Neural cell (in vitro differentiated cells): Measurements from ENCODE around the gene KRTAP5-9. TPM values are rescaled to one million over a fixed set of nuclear protein-coding genes. Genes with fewer than 3 reads are reported as not detected.

Experiments
- H2AFZ ChIP-seq: fragments of 200-600, 300-800 bp; sonication (generic), shearing (Covaris generic); 2 replicates; pipeline ENCODE4 v1.6.0; 2014; ENCODE audit warnings: low read depth, mild to moderate bottlenecking, antibody characterized with exemption, low read length, moderate library complexity
- H3F3A ChIP-seq: fragments of 200-600 bp; shearing (Covaris generic); 2 replicates; pipeline ENCODE4 v1.6.1; 2016; ENCODE audit warnings: mild to moderate bottlenecking, moderate library complexity, mixed read lengths, antibody characterized with exemption, low read length; ENCODE audit not compliant: insufficient read depth, poor library complexity, severe bottlenecking
- H3K27ac ChIP-seq: fragments of 200-600, 300-800 bp; sonication (generic), shearing (Covaris generic); 2 replicates; pipeline ENCODE4 v1.5.1; 2014; ENCODE audit warnings: mild to moderate bottlenecking, low read length, moderate library complexity
- H3K27me3 ChIP-seq: fragments of 300-800, 200-600 bp; sonication (generic), shearing (Covaris generic); 2 replicates; pipeline ENCODE4 v1.6.0; 2014; ENCODE audit warnings: mild to moderate bottlenecking, low read depth, low read length, moderate library complexity; ENCODE audit not compliant: insufficient read depth
- H3K36me3 ChIP-seq: fragments of 300-800, 200-600 bp; sonication (generic), shearing (Covaris generic); 2 replicates; pipeline ENCODE4 v1.5.1; 2014; ENCODE audit warnings: mild to moderate bottlenecking, antibody characterized with exemption, low read length, moderate library complexity; ENCODE audit not compliant: insufficient read depth
- H3K4me2 ChIP-seq: fragments of 300-800, 200-600 bp; sonication (generic), shearing (Covaris generic); 2 replicates; pipeline ENCODE4 v1.6.0; 2014; ENCODE audit warnings: mild to moderate bottlenecking, low read length
- H3K4me3 ChIP-seq: fragments of 300-800, 200-600 bp; sonication (generic), shearing (Covaris generic); 2 replicates; pipeline ENCODE4 v1.5.1; 2014; ENCODE audit warnings: mild to moderate bottlenecking, low read length, moderate library complexity
- H3K79me2 ChIP-seq: fragments of 200-600 bp; shearing (Covaris generic); replicated peaks from 2 replicates; pipeline ENCODE4 v1.6.0; 2014; ENCODE audit warnings: mild to moderate bottlenecking, low read length, moderate library complexity; ENCODE audit not compliant: insufficient read depth
- H3K9ac ChIP-seq: fragments of 300-800, 200-600 bp; sonication (generic), shearing (Covaris generic); 2 replicates; pipeline ENCODE4 v1.6.1; 2016; ENCODE audit warnings: mild to moderate bottlenecking, low read length, mixed read lengths
- H3K9me2 ChIP-seq: fragments of 200-600 bp; shearing (Covaris generic); 2 replicates; pipeline ENCODE4 v1.6.1; 2016; ENCODE audit warnings: mild to moderate bottlenecking, low read length, mixed read lengths; ENCODE audit not compliant: insufficient read depth
- H3K9me3 ChIP-seq: fragments of 200-600, 300-800 bp; sonication (generic), shearing (Covaris generic); 2 replicates; pipeline ENCODE4 v1.6.1; 2016; ENCODE audit warnings: mild to moderate bottlenecking, mixed run types, low read length, moderate library complexity, mixed read lengths
- H4K20me1 ChIP-seq: fragments of 200-600 bp; shearing (Covaris generic); 2 replicates; pipeline ENCODE4 v1.6.1; 2016; ENCODE audit warnings: mild to moderate bottlenecking, mixed run types; ENCODE audit not compliant: insufficient read depth
- EP300 ChIP-seq: fragments of 450-650 bp; conservative IDR thresholded peaks from 2 replicates; pipeline ENCODE4 v1.6.1; 2014; ENCODE audit warnings: antibody characterized with exemption, mild to moderate bottlenecking, moderate library complexity; ENCODE audit not compliant: poor library complexity, severe bottlenecking
- EZH2 ChIP-seq: fragments of 200-600, 300-800 bp; shearing (Covaris generic), sonication (generic); IDR thresholded peaks from 2 replicates; pipeline ENCODE4 v1.6.1; 2014; ENCODE audit warnings: antibody characterized with exemption, low read length, borderline replicate concordance, mild to moderate bottlenecking; ENCODE audit not compliant: insufficient read depth, poor library complexity, severe bottlenecking
- MXI1 ChIP-seq: fragments of 450-650 bp; conservative IDR thresholded peaks from 2 replicates; pipeline ENCODE4 v1.6.1; 2014; ENCODE audit warnings: antibody characterized with exemption, mild to moderate bottlenecking; ENCODE audit not compliant: poor library complexity, severe bottlenecking
- POLR2AphosphoS5 ChIP-seq: IDR thresholded peaks from 2 replicates; pipeline ENCODE4 v1.6.1; 2012
- RAD21 ChIP-seq: fragments of 450-650 bp; conservative IDR thresholded peaks from 2 replicates; pipeline ENCODE4 v1.6.1; 2014; ENCODE audit warnings: antibody characterized with exemption, mild to moderate bottlenecking, moderate library complexity
- SMC3 ChIP-seq: fragments of 450-650 bp; conservative IDR thresholded peaks from 2 replicates; pipeline ENCODE4 v1.6.1; 2014; ENCODE audit warnings: antibody characterized with exemption, mild to moderate bottlenecking, moderate library complexity; ENCODE audit not compliant: poor library complexity
- TAF1 ChIP-seq: IDR thresholded peaks from 2 replicates; pipeline ENCODE4 v1.6.1; 2012; ENCODE audit warnings: low read depth
- polyA minus RNA-seq: library from RNA; depleted of rRNA, polyadenylated mRNA; stranded (reverse); fragments of >200 nt; gene quantifications from 2 replicates; pipeline ENCODE4 v1.2.3, GENCODE V29; 2014
- polyA plus RNA-seq: library from polyadenylated mRNA; depleted of rRNA; stranded (reverse); fragments of >200 nt; gene quantifications from 2 replicates; pipeline ENCODE4 v1.2.3, GENCODE V29; 2014
- TF ChIP-seq, protein P1 (sequence below): IDR thresholded peaks from 2 replicates; pipeline ENCODE4 v1.6.1; 2012; ENCODE audit warnings: borderline replicate concordance
- TF ChIP-seq, protein P2 (sequence below): fragments of 450-650 bp; IDR thresholded peaks from 2 replicates; pipeline ENCODE4 v1.5.1; 2014; ENCODE audit warnings: antibody characterized with exemption, mild to moderate bottlenecking, moderate library complexity; ENCODE audit not compliant: poor library complexity, severe bottlenecking

The KRTAP5-9 gene, protein sequence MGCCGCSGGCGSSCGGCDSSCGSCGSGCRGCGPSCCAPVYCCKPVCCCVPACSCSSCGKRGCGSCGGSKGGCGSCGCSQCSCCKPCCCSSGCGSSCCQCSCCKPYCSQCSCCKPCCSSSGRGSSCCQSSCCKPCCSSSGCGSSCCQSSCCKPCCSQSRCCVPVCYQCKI
- polyA plus RNA-seq (not detected in 2 replicates), polyA minus RNA-seq (not detected in 2 replicates)

GRCh38 chr11:71548120-71548519 is at the start of gene KRTAP5-9:
Gene KRTAP5-9 (plus strand): TSS chr11:71548420. CDS start chr11:71548658, 238 bp downstream.
- no peak within 1 kb of the TSS for H3K9ac ChIP-seq

DNA sequence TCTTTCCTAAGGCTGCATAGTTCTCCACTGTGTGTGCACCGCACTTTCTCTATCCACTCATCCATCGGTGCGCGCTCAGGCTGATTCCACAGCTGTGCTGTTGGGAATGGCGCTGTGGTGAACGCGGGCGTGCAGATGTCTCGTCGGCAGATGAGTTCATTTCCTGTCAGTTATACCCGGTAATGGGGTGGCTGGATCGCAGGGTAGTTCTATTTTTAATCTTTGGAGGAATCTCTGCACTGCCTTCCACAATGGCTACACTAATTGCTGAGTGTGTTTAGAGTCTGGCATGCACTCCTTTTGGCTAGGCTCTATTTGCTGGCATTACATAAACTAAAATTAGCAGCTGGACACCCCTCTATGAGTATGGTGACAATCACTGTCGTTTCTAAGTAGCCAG is 49.1 kb upstream of the KRTAP5-9 start:
- no peaks in the 10 kb centered on the region for H3F3A ChIP-seq
- H3K27me3 ChIP-seq: no peaks in the 10 kb centered on the region
- H4K20me1 ChIP-seq: no peaks in the 10 kb centered on the region
- H3K9ac ChIP-seq: no peak overlapping the region
- H3K9me3 ChIP-seq: no peaks in the 10 kb centered on the region
- H3K79me2 ChIP-seq: no peaks in the 10 kb centered on the region
- no peak overlapping the region for H2AFZ ChIP-seq
- TF ChIP-seq, protein P1, sequence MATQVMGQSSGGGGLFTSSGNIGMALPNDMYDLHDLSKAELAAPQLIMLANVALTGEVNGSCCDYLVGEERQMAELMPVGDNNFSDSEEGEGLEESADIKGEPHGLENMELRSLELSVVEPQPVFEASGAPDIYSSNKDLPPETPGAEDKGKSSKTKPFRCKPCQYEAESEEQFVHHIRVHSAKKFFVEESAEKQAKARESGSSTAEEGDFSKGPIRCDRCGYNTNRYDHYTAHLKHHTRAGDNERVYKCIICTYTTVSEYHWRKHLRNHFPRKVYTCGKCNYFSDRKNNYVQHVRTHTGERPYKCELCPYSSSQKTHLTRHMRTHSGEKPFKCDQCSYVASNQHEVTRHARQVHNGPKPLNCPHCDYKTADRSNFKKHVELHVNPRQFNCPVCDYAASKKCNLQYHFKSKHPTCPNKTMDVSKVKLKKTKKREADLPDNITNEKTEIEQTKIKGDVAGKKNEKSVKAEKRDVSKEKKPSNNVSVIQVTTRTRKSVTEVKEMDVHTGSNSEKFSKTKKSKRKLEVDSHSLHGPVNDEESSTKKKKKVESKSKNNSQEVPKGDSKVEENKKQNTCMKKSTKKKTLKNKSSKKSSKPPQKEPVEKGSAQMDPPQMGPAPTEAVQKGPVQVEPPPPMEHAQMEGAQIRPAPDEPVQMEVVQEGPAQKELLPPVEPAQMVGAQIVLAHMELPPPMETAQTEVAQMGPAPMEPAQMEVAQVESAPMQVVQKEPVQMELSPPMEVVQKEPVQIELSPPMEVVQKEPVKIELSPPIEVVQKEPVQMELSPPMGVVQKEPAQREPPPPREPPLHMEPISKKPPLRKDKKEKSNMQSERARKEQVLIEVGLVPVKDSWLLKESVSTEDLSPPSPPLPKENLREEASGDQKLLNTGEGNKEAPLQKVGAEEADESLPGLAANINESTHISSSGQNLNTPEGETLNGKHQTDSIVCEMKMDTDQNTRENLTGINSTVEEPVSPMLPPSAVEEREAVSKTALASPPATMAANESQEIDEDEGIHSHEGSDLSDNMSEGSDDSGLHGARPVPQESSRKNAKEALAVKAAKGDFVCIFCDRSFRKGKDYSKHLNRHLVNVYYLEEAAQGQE: no peak
- TF ChIP-seq RAD21: no peak
- no peak for TF ChIP-seq EP300
- TF ChIP-seq EZH2: no peak
- no peaks in the 10 kb centered on the region for H3K9me2 ChIP-seq
- no peak overlapping the region for H3K4me2 ChIP-seq
- no peaks in the 10 kb centered on the region for H3K36me3 ChIP-seq
- no peak overlapping the region for H3K27ac ChIP-seq
- H3K4me3 ChIP-seq: no peak overlapping the region

More at GRCh38 chr11:71548120-71548519, at the start of gene KRTAP5-9:
- H4K20me1 ChIP-seq: no peaks in the 10 kb centered on the region
- H3K9me3 ChIP-seq: no peaks in the 10 kb centered on the region
- H3F3A ChIP-seq: no peaks in the 10 kb centered on the region
- H3K36me3 ChIP-seq: no peaks in the 10 kb centered on the region
- H3K27me3 ChIP-seq: no peaks in the 10 kb centered on the region
- H3K27ac ChIP-seq: no peak within 1 kb of the TSS
- H3K4me3 ChIP-seq: no peak within 1 kb of the TSS
- H2AFZ ChIP-seq: no peak within 1 kb of the TSS
- H3K79me2 ChIP-seq: no peaks in the 10 kb centered on the region
- TF ChIP-seq POLR2AphosphoS5 (no peak), RAD21 (no peak), EP300 (no peak), TAF1 (no peak), MXI1 (no peak), SMC3 (no peak), EZH2 (no peak)
- TF ChIP-seq, protein P1: no peak
- TF ChIP-seq, protein P2, sequence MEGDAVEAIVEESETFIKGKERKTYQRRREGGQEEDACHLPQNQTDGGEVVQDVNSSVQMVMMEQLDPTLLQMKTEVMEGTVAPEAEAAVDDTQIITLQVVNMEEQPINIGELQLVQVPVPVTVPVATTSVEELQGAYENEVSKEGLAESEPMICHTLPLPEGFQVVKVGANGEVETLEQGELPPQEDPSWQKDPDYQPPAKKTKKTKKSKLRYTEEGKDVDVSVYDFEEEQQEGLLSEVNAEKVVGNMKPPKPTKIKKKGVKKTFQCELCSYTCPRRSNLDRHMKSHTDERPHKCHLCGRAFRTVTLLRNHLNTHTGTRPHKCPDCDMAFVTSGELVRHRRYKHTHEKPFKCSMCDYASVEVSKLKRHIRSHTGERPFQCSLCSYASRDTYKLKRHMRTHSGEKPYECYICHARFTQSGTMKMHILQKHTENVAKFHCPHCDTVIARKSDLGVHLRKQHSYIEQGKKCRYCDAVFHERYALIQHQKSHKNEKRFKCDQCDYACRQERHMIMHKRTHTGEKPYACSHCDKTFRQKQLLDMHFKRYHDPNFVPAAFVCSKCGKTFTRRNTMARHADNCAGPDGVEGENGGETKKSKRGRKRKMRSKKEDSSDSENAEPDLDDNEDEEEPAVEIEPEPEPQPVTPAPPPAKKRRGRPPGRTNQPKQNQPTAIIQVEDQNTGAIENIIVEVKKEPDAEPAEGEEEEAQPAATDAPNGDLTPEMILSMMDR: no peak
- no peaks in the 10 kb centered on the region for H3K9me2 ChIP-seq
- no peak within 1 kb of the TSS for H3K4me2 ChIP-seq
